ENCODE data around the gene UQCC2.

DNA sequence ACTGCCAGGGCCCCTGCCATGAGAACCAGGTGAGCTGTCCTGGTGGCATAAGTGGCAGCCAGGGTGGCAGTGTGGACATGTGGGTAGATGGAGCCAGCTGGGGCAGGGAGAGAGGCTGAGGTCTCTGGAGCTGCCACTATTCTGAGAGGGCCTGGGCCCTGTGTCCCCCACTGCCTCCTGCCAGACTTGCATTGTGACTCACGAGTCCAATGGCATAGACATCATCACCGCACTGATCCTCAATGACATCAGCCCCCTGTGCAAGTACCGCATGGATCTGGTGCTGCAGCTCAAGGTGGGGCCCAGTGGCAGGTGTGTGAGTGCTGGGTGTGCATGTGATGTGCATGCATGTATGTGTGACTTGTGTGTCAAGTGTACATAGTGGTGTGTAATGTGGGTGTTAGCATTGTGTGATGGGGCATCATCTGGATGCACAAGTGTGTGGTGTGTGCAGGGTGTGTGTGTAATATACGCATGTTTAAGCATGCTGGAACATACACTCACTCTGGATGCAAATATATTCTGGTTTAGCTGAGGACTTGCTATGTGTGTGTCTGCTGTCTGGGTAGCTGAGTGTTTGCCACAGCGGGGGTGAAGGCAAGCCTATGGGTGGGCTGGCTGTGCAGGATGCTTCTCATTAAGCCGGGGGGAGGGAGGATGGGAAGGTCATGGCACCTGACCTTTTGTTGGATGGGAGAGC, 25.1 kb downstream of the UQCC2 start:
- TF ChIP-seq, protein P1, sequence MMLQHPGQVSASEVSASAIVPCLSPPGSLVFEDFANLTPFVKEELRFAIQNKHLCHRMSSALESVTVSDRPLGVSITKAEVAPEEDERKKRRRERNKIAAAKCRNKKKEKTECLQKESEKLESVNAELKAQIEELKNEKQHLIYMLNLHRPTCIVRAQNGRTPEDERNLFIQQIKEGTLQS (IDR thresholded peaks at IDR 0.05) = no peak
- TF ChIP-seq, protein P2, sequence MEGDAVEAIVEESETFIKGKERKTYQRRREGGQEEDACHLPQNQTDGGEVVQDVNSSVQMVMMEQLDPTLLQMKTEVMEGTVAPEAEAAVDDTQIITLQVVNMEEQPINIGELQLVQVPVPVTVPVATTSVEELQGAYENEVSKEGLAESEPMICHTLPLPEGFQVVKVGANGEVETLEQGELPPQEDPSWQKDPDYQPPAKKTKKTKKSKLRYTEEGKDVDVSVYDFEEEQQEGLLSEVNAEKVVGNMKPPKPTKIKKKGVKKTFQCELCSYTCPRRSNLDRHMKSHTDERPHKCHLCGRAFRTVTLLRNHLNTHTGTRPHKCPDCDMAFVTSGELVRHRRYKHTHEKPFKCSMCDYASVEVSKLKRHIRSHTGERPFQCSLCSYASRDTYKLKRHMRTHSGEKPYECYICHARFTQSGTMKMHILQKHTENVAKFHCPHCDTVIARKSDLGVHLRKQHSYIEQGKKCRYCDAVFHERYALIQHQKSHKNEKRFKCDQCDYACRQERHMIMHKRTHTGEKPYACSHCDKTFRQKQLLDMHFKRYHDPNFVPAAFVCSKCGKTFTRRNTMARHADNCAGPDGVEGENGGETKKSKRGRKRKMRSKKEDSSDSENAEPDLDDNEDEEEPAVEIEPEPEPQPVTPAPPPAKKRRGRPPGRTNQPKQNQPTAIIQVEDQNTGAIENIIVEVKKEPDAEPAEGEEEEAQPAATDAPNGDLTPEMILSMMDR (IDR thresholded peaks at IDR 0.05; ENCODE audit: low read depth, low read length, missing input control) = no peak
- TF ChIP-seq, protein P3, sequence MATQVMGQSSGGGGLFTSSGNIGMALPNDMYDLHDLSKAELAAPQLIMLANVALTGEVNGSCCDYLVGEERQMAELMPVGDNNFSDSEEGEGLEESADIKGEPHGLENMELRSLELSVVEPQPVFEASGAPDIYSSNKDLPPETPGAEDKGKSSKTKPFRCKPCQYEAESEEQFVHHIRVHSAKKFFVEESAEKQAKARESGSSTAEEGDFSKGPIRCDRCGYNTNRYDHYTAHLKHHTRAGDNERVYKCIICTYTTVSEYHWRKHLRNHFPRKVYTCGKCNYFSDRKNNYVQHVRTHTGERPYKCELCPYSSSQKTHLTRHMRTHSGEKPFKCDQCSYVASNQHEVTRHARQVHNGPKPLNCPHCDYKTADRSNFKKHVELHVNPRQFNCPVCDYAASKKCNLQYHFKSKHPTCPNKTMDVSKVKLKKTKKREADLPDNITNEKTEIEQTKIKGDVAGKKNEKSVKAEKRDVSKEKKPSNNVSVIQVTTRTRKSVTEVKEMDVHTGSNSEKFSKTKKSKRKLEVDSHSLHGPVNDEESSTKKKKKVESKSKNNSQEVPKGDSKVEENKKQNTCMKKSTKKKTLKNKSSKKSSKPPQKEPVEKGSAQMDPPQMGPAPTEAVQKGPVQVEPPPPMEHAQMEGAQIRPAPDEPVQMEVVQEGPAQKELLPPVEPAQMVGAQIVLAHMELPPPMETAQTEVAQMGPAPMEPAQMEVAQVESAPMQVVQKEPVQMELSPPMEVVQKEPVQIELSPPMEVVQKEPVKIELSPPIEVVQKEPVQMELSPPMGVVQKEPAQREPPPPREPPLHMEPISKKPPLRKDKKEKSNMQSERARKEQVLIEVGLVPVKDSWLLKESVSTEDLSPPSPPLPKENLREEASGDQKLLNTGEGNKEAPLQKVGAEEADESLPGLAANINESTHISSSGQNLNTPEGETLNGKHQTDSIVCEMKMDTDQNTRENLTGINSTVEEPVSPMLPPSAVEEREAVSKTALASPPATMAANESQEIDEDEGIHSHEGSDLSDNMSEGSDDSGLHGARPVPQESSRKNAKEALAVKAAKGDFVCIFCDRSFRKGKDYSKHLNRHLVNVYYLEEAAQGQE (IDR thresholded peaks at IDR 0.05) = no peak
- TF ChIP-seq TAF1 (conservative IDR thresholded peaks at IDR 0.05) = no peak
- TF ChIP-seq RAD21 (IDR thresholded peaks at IDR 0.05) = no peak
- TF ChIP-seq FOXA1 (IDR thresholded peaks at IDR 0.05) = no peak
- TF ChIP-seq, protein P4, sequence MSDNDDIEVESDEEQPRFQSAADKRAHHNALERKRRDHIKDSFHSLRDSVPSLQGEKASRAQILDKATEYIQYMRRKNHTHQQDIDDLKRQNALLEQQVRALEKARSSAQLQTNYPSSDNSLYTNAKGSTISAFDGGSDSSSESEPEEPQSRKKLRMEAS (IDR thresholded peaks at IDR 0.05) = no peak
- no peak for TF ChIP-seq EGR1 (IDR thresholded peaks at IDR 0.05; ENCODE audit: low read depth in 2 of 2)
- TF ChIP-seq, protein P5, sequence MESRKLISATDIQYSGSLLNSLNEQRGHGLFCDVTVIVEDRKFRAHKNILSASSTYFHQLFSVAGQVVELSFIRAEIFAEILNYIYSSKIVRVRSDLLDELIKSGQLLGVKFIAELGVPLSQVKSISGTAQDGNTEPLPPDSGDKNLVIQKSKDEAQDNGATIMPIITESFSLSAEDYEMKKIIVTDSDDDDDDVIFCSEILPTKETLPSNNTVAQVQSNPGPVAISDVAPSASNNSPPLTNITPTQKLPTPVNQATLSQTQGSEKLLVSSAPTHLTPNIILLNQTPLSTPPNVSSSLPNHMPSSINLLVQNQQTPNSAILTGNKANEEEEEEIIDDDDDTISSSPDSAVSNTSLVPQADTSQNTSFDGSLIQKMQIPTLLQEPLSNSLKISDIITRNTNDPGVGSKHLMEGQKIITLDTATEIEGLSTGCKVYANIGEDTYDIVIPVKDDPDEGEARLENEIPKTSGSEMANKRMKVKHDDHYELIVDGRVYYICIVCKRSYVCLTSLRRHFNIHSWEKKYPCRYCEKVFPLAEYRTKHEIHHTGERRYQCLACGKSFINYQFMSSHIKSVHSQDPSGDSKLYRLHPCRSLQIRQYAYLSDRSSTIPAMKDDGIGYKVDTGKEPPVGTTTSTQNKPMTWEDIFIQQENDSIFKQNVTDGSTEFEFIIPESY (IDR thresholded peaks at IDR 0.05) = no peak
- no peak for TF ChIP-seq GABPA (IDR thresholded peaks at IDR 0.05 in 1 of 2, conservative IDR thresholded peaks at IDR 0.05 in 1 of 2)
- TF ChIP-seq JUND (IDR thresholded peaks at IDR 0.05) = no peak
- TF ChIP-seq HNF4A (conservative IDR thresholded peaks at IDR 0.05) = no peak
- no peak for TF ChIP-seq YY1 (IDR thresholded peaks at IDR 0.05)

Measured in liver (tissue), 3 donors.